GM19455 (cell line): Measurements from ENCODE around the gene SNRPA1.

ENCODE experiments used
- ATAC-seq: cut with Tn5 transposase; IDR thresholded peaks from one replicate; pipeline ENCODE4 v1.9.1; 2021; ENCODE audit not compliant: unreplicated experiment

The SNRPA1 gene

DNA sequence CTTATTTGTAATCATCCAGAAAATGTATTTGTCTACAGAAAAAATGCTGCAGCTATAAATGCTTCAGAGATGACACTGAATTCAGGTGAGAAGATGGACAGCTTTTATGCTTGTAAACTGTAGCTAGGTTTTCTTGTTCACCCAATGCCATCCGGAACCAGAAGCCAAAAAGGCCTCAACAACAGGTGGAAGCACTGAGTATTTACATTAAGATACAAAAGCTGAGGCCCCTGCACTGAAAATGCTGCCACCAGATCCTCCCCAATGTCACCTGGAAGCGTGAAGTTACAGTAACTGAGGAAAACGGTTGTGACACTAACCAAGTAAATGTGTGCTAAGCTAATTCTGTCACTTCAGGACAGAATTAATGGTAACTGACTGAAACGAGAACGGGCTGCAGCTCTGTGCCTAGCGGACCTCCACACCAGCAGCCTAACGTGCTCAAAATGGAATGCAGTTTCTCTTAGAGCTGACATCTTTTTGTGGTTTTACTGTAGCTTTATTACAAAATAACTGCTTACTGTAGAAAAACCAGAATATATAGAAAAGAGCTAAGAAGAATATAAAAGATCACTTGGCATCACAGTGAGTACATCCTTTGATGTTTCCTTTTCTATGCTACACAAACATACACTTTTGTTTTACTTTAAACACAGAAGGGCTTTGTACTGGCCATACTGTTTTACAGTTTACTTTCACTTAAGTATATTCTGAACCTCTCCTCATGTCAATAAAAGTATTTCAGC lies 50.8 kb downstream of the SNRPA1 start:
- no peak for ATAC-seq

DNA sequence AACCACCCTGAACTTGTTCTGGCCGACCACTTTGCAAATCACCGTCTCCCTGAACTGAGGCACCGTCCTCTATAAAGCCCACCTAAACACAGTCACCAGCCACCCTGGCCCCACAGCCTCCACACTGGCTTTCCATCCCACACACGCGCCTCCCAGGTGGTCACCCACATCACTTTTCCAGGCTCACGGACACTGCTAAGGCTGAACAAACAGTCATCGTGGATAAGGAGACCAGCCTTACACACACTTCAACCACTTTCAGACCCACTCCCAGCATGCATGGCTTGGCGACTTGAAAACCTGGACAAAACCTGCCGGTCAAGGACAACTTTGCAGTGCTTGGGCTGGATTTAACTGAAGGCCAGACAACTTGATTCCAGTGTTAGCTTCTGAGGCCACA lies 51.6 kb downstream of the SNRPA1 start:
- ATAC-seq: no peak

DNA sequence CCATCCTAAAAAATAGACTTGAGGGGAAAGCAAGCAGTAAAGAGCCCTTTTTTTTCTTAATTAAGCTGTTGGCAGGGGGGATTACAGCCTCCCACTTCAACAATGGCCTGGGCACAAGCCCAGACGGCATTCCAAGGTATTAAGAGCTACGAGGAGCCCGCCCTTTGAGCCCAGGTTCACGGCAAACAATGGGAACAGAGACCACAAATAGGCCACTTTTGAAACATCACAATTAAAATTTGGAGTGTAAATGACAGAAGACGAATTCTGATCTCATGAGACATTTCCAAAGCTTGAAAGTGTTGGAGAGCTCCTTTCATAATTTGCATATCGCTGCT lies 52.1 kb downstream of the SNRPA1 start:
- no peak for ATAC-seq

DNA sequence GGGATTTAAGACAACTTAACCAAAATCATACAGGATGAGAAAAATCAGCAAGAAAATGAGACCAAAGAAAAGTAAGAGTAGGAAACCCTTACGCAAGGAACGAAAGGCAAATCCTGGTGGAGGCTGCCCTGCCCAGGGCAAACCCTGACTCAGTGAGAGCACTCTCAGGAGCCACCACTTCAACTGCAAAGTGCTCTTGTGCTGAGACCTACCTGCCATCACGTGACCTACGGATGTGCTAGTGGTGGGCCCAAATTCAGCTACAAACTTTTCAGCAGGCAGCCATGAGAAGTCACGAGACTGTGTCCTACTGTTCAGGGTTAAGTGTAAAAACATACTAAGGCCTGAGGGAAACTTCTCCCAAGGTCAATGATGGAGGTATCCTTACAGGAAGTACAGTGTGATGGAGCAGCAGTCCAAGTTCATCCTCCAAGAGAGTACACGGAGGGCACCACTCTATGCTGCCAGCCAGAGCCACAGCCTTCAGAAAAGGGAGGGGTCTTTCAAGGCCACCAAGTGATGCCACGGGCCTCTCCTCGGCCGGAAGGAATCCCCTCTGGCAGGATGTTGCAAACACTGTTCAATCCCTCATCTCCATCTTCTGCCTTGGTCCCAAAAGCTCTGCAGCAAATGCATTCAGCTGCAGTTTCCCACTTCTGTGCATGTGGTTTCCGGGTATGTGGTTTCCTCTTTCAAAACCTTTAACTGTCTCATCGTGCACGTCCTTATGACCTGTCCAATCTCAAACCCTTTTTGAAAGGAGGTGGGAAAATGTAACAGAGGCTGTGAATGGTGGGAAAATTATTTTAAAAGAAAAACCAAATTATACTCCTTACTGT lies 52.7 kb downstream of the SNRPA1 start:
- ATAC-seq: peak; percentile 85

DNA sequence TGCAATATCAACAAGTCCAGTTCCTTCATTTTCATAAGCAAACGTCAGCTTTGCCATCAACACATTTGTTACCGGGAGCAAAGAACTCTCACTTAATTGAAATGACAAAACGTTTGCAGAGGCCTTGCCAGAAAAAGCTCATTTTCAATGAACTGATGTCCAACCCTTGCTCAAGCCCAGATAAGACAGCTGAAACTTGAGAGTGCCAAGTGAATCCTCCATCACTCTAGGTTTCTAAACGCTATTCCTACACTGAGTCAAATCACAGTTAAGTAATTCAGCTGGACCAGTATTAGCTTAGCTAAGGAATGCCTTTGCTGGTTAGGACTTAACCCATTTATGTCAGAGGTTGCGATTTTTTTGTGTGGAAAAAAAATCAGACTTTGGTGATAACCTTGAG lies 54.7 kb downstream of the SNRPA1 start:
- no peak for ATAC-seq

DNA sequence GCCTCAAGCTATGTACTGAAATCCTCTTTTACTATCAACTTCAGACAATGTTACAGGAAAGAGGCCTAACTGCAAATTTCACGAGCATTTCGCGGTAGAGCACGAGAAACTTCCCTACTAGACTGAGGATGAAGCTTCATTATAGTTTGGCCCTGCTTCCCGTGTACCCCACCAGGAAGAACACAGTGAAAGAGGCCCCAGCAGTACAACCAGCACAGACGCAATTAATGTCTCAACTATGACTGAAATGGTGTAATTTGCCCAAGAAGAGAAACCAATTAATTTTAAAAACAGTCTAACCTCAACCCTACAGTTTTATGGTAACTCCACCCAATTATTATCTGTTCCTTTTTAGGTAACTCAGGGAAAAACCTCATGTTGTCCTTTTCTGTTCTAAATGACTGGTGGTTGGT lies 55.3 kb downstream of the SNRPA1 start:
- no peak for ATAC-seq

DNA sequence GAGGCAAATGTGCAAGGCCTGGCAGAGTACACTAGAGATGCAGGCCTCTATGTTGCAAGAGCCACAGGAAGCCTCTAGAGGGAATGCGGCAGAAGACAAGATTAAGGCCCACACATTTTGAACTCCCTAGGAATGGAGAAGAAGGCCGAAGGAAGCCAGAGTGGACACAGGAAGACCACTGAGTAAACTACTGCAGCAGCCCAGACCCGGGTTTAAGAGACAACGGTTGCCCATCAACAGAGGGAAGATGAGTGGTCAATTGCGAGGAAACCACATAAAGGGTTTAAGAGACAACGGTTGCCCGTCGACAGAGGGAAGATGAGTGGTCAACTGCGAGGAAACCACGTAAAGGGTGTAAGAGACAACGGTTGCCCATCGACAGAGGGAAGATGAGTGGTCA lies 57.8 kb downstream of the SNRPA1 start:
- no peak for ATAC-seq

DNA sequence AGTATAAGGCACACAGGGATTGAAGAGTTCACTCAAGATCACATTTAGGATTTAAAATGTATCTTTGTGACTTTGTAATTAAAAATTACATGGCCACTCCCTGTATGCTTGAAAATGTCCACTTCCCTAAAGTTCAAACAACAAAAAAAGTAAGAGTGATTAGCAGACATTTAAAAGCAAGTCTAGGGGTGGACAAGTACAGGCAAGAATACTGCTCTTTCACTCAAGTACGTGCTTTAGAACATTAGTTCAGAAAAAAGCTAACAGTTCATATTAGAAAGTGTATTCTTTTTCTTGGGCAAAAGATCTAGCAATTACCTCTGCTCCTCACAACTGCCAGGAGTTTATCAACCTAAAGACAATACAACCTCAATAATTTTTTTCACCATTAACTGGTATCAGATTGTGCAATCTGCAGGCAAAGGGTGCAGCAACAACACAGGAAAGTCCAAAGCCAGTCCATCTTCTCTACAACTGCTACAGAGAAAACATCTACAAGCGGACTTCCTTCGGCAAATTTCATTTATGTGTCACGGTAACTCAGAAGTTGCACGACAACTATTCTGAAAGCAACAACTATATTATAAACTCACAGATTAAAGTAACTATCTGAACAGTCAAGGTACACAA lies 61.3 kb downstream of the SNRPA1 start:
- ATAC-seq: no peak

DNA sequence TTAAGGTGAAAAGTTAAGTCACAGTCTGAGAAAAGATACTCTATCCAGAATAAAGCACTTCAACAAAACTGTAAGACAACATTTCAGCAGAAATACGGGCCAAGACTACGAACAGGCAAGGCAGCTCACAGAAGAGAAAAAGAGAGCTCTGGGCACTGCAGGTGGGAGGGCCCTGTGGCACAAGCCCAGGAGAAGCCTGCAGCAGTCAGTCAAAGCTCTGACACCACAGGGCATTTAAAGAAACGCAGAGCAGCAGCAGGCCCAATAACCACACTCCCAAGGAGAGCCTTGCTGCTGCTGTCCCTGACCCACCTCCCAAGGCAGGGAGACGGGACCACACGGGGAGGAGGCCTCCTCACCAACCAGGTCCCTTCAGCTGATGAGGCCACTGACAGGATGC lies 62.4 kb downstream of the SNRPA1 start:
- ATAC-seq: no peak
